ENCODE data around the gene IQSEC1.

The IQSEC1 gene

DNA sequence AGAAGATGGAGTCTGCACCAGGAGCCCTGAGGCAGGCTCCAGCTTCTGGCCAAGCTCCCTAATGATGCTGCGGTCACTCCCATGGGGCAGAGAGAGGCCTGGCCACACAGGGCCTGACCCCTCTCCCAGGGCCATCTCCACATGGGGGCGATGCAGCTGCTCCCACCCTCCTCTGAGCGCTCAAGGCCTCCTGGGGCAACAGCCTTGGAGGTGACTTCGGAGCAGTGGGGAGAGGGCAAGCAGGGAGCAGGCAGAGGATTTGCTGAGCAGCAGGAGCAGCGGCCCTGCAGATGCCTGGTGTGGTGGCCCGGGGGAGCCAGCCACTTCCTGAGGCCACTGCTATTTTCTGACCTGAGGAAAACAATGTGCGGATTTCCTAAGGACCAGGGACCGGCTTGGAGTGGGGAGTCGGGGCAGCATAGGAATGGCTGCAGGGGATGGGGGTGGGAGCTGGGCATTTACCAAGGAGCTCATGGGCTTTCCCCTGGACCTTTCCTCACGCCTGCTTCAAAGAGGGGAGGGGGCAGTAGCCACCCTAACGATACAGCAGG is 150.3 kb downstream of the IQSEC1 start:
- DNase-seq: no peak

DNA sequence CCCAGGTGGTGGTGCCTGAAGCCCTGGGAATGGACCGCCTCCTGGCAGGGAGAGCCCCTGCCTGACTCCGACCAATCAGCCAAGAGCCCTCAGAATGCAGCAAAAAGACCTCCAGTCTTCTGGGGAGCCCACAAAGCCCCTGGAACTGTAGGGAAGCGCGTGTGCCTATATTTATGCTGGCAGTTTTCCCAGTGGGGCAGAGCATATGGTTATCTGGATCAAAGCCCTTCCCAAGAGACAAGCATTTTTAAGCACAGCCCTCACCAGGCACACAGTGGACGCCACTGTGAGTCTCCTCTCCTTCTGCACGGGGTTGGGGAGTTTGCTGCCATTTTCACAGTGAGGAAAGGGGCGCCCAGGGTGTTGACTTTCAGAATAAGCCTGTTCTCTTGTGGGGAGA is 150.9 kb downstream of the IQSEC1 start:
- DNase-seq: no peak

DNA sequence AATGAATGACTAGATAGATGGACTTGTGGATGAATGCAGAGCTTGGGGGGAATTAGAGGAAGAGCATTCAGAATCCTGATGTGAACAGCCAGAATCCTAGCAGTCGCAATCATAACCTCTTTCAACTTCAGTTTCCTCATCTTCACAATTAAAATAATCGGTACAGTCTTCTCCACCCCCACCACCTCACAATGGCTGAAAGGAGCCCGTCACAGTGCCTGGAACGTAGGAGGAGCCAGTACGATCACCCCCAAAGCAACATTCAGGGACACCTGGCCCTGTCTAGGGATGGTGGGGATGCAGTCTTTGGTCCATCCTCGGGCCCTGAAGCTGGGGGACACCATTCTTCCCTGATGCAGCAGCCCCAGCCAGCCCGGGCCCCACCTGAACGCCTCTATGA is 151.5 kb downstream of the IQSEC1 start:
- DNase-seq: no peak

DNA sequence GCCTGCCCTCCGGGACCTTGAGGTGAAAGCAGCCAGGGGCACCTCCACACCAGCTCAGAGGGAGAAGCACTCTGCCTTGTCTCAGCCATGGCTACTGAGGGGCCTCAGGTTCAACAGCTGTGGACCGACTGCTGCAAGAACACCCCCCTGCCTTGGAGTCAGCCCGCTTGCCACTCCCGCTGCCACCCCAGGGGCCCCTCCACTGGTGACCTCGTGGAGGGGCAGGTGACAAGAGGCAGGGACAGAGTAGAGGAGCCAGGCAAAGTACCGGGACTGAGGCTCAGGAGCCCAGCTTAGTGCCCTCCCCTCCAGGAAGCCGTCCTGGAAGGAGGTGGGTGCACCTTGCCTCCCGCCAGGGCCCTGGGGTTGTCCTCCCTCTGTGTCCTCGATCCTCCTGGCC is 152.3 kb downstream of the IQSEC1 start:
- DNase-seq: no peak

DNA sequence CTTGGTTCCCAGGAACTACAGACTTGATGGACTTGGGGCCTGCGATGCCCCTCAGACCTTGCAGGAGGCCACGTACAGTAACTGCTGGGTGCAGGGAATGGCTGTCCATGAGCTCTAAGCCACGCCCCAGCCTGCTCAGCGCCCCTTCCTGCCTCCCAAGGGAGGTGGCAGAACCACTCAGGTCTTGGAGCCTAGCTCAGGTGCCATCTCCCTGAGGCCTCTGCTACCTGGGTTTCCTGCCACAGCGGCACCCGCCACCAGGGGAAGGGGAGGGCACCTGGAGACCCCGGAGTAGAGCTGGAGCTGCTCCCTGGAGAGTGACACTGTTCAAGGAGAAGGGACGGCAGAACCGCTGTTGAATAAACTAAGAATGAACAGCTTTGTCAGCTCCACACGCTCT is 154.0 kb downstream of the IQSEC1 start:
- DNase-seq: no peak

DNA sequence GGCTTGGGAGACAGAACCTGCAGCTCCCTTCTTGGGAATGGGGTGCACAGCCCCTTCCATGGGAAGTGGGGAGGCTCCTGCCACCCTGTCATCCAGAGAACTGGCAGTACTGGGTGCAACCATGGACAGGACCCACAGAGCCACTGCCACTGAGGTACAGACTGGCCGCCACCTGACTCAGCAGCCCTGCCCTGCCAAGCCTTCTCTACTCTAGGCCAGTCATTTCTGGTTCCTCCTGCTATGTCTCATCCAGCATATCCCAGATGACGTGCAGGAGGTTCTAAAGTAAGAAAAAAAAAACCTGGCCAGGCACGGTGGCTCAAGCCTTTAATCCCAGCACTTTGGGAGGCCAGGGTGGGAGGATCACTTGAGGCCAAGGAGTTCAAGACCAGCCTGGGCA is 155.0 kb downstream of the IQSEC1 start:
- DNase-seq: no peak

DNA sequence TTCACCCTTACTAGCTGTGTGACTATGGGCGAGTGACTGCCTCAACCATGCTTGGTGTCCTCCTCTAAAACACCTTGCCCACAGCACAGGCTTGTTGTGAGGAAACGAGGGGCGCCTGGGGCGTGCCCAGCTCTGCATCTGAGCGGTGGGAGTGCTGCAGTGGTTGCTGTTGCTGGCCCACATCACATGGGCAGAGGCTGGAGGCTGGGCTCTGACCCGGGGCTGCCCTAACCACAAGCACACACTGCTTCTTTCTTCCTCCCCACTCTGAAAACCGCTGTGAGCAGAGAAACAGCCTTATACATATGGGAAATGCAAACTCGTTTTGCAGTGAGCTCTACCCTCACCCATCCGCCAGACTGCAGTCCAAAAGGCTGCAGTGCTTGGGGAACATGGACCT is 157.1 kb downstream of the IQSEC1 start:
- no peak for DNase-seq

DNA sequence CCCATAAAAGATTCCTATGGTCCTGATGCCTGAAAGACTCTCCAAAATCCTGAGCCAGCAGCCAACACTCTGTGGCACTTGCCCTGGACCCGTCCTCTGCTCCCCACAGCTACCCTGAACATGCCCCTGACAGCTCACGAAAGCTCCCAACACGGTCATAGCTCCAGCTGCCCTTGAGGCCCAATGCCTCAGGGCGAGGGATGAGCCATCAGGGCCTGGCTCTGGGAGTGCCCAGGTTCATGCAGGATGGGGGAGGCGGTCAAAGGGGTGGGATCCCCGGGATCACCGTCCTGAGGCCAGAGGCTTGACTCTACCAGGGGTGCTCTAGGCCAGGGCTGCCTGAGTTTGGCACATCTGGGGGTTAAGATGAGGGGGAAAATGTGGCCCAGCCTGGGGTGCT is 159.1 kb downstream of the IQSEC1 start:
- DNase-seq: no peak

DNA sequence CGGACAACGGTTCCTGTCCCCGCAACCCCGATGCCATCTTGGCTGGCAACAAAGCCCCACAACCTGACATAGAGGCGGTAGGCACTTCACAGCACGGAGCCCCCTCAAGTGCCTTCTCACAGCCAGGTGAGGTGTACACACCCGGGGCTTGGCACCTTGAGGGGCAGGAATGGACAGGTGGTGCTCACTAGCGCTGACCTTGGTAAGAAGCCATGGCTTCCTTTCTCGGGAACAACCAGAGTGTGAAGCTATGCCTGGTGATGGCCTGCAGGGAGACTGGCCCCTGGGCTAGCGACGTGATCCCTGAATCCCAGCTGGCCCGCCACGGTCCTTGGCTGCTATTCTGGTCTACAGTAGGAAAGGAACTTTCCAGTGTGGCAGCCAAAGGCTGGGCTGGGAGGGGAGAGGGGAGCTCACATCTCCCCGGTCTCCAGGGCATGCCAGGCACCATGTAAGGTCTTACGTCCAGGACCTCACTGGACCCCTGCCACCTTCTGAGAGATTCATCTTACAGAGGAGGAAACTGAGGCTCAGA is 161.3 kb downstream of the IQSEC1 start:
- no peak for DNase-seq

DNA sequence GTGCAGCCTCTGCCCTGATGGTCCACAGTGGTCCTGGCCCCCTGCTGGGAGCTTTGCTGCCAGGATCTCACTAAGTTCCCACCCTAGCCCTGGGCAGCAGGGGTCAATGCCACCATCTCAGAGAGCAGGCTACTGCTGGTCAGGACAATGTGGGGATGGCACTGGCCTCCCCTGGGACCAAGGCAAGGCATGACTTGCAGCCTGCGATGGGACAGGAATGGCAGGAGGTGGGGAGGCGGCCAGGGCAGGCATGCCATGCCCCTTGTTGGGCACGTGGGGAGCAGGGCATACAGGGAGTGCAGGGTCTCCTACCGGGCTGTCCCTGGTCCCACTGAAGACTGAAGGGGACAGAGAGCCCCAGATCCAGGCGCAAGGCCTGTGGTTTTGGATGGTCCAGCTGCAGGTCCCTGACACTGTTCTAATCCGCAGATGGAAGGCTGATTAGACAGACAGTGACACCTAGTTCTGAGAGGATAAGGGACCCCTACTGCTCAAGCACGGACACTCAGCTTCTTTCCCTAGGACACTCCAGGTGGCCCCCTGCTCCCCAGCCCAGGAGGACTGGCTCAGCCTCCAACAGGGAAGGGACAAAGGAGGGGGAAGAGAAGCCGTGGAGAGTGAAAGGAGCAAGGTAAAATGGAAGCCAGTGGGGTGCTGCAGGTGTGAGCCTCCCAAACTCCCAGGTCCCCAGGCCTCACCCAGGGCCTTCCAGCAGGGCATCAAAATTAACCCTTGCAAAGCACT is 162.7 kb downstream of the IQSEC1 start:
- no peak for DNase-seq

DNA sequence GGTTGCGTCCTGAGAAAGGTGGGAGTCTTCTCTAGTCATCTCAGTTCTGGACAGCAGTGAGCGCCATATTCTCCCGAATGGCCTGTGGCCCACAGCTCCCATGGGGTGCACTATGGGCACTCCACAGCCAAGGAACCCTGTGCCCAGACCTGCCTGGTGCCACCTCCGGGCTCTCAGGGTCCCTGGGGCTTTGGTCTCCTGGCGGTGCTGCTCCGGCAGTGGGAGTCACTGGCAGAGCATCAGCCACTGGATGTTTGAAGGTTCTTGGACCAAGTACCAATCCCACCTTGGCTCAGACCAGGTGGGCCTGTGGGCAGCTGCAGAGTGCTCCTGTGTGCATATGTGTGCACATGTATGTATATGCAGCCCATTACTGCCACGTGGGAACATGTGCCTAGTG is 163.5 kb downstream of the IQSEC1 start:
- no peak for DNase-seq

DNA sequence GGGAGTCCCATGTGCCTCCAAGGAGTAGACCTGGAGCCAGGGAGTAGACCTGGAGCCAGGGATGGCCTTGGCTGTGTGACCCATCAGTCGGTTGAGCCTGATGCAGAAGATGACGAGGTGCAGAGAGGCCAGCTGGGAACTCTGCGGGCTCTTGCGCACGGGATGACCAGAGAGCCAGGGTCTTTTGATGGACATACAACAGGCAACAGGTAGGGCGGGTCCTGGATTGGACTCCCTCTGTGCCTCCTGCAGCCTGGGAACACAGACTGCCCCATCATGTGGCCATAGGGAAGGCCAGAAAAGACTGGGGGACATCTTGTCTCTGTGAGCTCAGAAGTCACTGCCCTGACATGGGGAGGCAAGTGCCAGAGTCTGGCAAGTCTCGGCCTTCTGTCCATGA is 164.4 kb downstream of the IQSEC1 start:
- no peak for DNase-seq

DNA sequence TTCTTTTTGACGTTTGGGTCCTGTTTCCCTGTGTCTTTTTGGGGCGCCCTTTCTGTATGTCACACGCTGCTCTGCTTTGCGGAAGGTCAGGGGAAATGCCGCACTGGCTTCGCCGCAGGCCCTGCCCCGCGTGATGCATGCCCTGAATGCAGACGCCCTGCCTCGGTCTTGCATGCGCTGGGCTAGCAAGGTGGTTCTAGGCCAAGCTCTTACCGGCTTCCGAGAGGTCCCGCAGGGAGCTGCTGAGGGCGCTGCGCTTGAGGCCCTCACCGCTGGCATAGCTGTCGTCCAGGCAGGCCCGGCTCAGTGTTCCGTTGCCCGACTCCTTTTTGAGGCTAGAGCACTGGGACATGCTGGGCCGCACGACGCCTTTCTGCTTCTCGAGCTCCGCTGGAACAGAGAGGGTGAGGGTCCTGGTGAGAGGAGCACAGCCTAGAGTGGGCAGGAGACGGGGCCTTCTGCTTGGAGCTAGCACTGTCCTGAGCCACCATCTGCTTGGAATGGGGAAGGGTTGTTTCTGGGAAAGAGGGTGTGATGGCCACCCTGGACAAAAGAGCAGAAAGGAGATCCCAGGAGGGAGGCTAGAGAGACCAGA is 165.0 kb downstream of the IQSEC1 start:
- no peak for DNase-seq

DNA sequence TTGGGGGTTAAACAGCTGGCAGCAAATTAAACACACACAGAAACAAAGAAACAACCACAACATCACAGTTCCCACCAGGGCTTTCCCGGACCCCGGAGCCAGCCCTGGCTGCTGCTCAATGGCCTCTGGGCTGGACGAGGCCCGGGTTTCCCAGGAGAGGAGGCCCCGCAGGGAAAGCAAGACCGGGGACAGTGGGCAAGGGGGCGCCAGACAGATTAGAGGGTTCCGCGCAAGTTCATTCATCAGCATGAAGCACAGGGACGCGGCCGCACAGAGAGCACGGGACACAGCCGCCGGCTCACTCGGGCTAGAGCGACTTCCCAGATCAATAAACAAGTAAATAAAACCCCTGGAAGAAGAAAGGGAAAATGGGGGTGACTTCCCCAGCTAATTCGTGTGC is 165.5 kb downstream of the IQSEC1 start:
- DNase-seq: no peak

DNA sequence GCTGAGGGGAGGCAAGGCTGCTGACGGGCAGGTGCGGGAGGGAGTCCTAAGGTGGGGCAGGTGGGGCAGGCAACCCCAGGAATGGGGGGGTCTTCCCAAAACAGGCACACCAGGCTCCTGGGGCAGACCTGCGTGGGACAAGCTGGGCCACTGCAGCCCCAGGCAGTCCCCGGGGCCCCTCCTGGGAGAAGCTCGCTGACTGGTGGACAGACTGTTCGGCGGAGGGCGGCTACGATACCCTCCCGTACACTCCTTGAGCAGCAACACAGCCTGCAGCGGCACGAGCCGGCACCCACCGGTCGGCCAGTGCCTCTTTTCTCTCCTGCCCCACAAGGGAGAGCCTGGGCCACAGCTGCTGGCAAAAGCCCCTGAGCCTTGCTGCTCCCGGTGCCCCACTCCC is 165.9 kb downstream of the IQSEC1 start:
- DNase-seq: no peak

DNA sequence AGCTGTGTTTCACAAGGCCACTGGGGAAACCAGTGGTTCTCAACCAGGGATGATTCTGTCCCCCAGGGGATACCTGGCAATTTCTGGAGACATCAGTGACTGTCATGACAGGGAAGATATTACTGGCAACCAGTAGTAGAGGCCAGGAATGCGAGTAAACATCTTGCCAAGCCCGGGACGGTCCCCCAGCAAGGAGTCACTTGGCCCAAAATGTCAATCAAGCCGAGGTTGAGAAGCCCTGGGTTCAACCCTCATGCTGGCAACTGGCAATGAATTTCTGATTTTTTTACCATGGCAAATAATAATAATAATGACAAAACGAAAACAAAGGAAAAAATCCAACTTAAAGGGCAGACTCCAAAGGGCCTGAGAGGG is 166.3 kb downstream of the IQSEC1 start:
- DNase-seq: no peak

DNA sequence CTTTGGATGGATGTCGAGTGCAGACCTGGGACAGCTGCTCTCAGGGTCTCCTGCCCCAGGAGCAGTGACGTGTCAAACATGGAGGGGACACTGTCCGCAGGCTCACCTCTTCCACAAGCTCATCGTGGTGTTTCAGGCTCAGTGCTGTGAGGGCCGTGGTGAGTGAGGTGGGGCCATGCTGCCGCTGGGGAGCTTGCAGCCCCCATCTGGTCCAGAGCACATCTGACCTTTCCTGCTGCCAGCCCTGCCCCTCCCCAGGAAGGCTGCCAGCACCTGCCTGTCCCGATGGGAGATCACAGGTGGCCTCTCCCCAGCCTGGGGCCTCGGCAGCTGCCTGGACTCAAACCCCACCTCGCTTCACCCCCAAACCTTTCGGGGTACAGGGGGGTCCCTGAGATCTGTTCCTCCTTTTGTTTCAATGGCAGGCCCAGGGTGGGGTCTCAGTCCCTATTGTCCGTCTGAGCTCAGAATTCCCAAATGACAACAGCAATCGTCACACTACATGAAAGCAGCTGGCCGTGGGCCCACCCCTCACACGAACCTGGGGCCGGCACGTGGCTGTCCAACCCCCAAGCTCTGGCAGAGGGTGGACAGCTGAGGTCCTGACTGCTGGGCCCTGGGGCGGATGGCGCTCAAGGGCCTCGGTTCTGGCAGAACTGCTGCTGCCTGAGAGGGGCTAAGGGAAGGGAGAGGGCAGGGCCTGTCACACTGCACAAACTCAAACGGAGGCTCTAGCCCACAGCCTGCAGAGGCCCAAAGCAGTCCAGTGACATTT is 166.9 kb downstream of the IQSEC1 start:
- no peak for DNase-seq

DNA sequence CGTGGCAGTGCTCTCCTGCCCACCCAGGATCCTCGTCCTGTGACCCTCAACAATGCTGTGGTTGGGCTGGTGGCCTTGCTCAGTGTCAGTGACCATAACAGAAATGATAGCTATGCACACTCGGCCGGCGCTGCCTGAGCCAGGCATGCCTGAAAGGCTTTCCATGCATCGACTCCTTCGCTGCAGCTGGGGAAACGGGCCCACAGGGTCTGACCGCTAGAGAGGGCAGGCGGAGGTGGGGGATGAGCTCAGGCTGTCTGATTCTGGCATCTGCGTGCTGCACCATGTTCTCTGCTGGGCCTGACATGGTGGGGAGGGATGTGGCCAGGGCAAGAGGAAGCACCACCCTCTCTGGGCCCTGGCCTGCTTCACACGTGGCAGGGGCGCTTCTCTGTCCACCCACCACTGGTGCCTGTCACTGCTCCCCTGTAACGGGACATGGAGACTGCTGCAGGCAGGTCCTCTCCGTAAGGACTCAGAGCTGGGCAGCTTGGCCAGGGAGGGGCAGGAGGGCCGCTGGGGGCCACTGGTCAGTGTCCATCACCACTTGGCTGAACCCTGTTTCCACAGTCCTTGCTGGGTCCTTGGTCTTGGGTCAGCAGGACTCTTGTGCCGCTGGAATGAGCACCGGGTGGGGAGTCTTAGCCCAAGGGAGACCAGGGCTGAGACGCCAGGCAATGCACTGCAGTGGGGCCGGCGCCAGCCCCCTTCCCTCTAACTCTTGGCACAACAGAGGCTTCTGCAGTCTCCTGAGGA is 167.7 kb downstream of the IQSEC1 start:
- no peak for DNase-seq

DNA sequence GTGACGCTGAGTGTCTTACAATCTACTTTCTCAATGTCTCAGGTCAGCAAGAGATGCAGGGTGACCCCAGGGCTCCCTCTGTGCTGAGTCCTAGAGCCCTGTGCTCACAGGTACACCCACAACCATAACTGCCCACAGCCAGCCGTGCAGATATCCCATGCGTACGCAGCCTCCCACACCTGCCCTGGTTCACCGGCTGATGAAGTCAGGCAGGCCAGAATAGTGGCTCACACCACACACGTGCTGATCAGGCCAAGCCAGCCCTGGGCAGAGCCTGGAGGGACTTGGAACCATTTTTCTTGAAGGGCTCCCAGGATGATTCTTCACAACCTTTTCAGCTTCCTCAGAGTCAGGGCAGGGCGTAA is 168.3 kb downstream of the IQSEC1 start:
- no peak for DNase-seq

DNA sequence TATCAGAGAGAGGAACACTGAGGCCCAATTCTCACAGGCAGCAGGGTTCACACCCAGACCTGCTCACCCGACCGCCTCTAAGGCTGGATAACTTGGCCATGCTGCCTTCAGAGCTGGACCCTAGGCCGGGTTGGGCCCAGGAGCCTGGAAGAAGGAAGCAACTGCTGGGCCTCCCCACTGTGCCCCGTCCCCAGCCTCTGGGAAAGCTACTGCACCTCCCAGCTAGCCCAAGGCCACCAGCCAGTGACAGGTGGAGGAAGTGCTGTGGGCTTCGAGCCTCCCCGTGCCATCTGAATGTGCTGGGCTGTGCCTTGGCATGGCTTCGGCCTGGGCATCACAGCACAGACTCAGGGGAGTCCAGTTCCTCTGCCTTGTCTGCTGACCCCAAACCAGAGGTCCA is 169.3 kb downstream of the IQSEC1 start:
- DNase-seq: no peak

DNA sequence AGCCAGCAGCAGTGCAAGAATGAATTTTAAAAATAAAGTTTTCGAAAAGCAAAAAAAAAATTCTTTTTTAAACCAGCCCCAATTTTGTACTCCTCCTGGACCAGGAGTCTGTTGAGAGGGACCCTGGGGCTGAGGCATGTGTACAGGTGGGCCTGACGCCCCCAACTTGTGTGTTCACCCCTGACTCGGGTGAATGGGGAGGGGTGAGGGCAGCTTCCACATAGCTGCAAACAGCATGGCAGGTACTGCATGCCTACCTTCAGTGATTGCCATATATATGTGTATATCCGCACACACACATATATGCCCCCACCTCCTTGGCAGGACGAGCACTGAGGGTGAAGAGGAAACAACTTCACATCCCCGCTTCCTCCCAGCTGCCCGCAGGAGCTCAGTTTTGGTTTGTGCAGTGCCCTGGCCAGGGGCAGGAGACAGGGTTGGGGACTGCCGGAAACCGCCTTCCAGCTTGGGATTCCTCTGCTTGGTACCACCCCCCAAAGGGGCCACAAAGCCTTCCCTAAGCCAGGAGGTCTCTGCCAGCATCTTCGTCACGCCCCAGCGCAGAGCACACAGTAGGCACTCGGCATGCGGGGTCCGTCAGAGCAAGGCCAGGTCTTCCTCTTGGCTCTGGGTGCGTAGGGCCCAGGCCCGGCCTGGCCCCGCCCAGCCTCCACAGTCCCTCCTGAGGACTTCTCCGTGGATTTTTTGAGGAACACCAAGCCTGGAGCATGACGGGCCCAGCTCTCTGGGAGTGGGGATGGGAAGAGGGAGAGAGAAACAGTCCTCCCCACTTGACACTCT is 170.0 kb downstream of the IQSEC1 start:
- DNase-seq: no peak
